HCT116 (cell line): ENCODE measurements around the gene UACA. TPM values are rescaled to one million over a fixed set of nuclear protein-coding genes. Genes with fewer than 3 reads are reported as not detected.

Experiments used
- ATAC-seq: fragments of 200-7000 bp; cut with Tn5 transposase; 2 replicates; pipeline ENCODE4 v1.9.1; 2020; ENCODE audit warnings: mild to moderate bottlenecking, moderate library complexity
- BruUV-seq: library from RNA; stranded (reverse); fragments of 400-500 nt; replicated peaks from 2 replicates; lab custom pipeline; 2021; lab: Mats Ljungman, UMichigan
- CTCF ChIA-PET: fragments of 300-600 bp; sonication (Branson Sonifier 250); formaldehyde crosslinking; loops from one replicate; lab custom pipeline; 2021; ENCODE audit warnings: antibody characterized with exemption; lab: Charles Lee
- POLR2A ChIA-PET: fragments of 300-600, 350-600 bp; sonication (Branson Sonifier 250); formaldehyde crosslinking; loops from one replicate; lab custom pipeline; 2021; ENCODE audit warnings: antibody characterized with exemption; lab: Charles Lee
- RAD21 ChIA-PET, 2 experiments: fragments of 300-600 bp; sonication (Branson Sonifier 250); formaldehyde crosslinking; loops; one replicate each; lab custom pipeline; 2023; ENCODE audit warnings: low total read pairs in 2 of 2; ENCODE audit not compliant: uncharacterized antibody in 2 of 2, unreplicated experiment in 2 of 2, low non-redundant PET in 1 of 2; lab: Charles Lee
- DNase-seq: peaks from one replicate; pipeline ENCODE4 v3.0.0-alpha.2; 2010; ENCODE audit warnings: low read depth, low spot score
- H2AFZ ChIP-seq: fragments of 200-600 bp; shearing (Covaris generic), sonication (generic); 2 replicates; pipeline ENCODE4 v1.6.1; 2017; ENCODE audit warnings: low read depth, mixed run types, mixed read lengths, antibody characterized with exemption, low read length; ENCODE audit not compliant: poor library complexity, severe bottlenecking
- H3K27ac ChIP-seq: 2 replicates; pipeline ENCODE4 v1.5.1; 2012; ENCODE audit warnings: low read depth, low read length
- H3K27me3 ChIP-seq: fragments of 200-600 bp; sonication (generic); 2 replicates; pipeline ENCODE4 v1.6.1; 2016; ENCODE audit warnings: mixed run types, low read length, mixed read lengths; ENCODE audit not compliant: insufficient read depth
- H3K36me3 ChIP-seq, 2 experiments: fragments of 200-500 bp in 1 of 2; fragments of 200-600 bp in 1 of 2; sonication (Bioruptor generic) in 1 of 2; sonication (generic) in 1 of 2; 2 replicates each; pipeline versions ENCODE4 v1.5.1 to v1.6.1; 2014 to 2016; ENCODE audit warnings: low read length in 2 of 2, inconsistent platforms in 1 of 2, mixed read lengths in 1 of 2, mixed run types in 1 of 2; ENCODE audit not compliant: insufficient read depth in 2 of 2, control insufficient read depth in 1 of 2
- H3K4me1 ChIP-seq, 2 experiments: fragments of 200-600 bp in 1 of 2; sonication (generic) in 1 of 2; 2 replicates each; pipeline versions ENCODE4 v1.5.1 to v1.6.1; 2012 to 2017; ENCODE audit warnings: low read length in 2 of 2, inconsistent platforms in 1 of 2, mild to moderate bottlenecking in 1 of 2, mixed read lengths in 1 of 2, mixed run types in 1 of 2, moderate library complexity in 1 of 2; ENCODE audit not compliant: insufficient read depth in 2 of 2, control insufficient read depth in 1 of 2
- H3K4me2 ChIP-seq: fragments of 200-600 bp; sonication (generic); 2 replicates; pipeline ENCODE4 v1.6.1; 2017; ENCODE audit warnings: mixed run types, low read length, mixed read lengths
- H3K4me3 ChIP-seq, 2 experiments: fragments of 200-600 bp in 1 of 2; sonication (generic) in 1 of 2; replicated peaks in 1 of 2; 2 replicates each; pipeline ENCODE4 v1.5.1; 2011 to 2016; ENCODE audit warnings: low read length in 2 of 2, control low read depth in 1 of 2, low read depth in 1 of 2, mild to moderate bottlenecking in 1 of 2, mixed read lengths in 1 of 2, mixed run types in 1 of 2
- H3K79me2 ChIP-seq: fragments of 200-600 bp; sonication (generic); 2 replicates; pipeline ENCODE4 v1.6.1; 2017; ENCODE audit warnings: mild to moderate bottlenecking, mixed run types, low read length, moderate library complexity, mixed read lengths; ENCODE audit not compliant: insufficient read depth
- H3K9ac ChIP-seq: fragments of 200-600 bp; sonication (generic); 2 replicates; pipeline ENCODE4 v1.6.1; 2016; ENCODE audit warnings: low read length, mixed read lengths
- H3K9me2 ChIP-seq: fragments of 200-600 bp; sonication (generic), shearing (Covaris generic); 2 replicates; pipeline ENCODE4 v1.6.1; 2017; ENCODE audit warnings: mixed run types, mild to moderate bottlenecking, moderate library complexity; ENCODE audit not compliant: insufficient read depth
- H3K9me3 ChIP-seq, 2 experiments: fragments of 200-500 bp in 1 of 2; fragments of 200-600 bp in 1 of 2; sonication (Bioruptor generic) in 1 of 2; sonication (generic) in 1 of 2; 2 replicates each; pipeline ENCODE4 v1.6.1; 2014 to 2017; ENCODE audit warnings: low read length in 2 of 2, mixed read lengths in 2 of 2, inconsistent platforms in 1 of 2, low read depth in 1 of 2, mild to moderate bottlenecking in 1 of 2, mixed run types in 1 of 2, moderate library complexity in 1 of 2; ENCODE audit not compliant: control insufficient read depth in 1 of 2, insufficient read depth in 1 of 2
- H4K20me1 ChIP-seq: fragments of 200-600 bp; sonication (generic), shearing (Covaris generic); 2 replicates; pipeline ENCODE4 v1.6.1; 2017; ENCODE audit warnings: mixed run types, mild to moderate bottlenecking, moderate library complexity; ENCODE audit not compliant: insufficient read depth
- CBX3 ChIP-seq: IDR thresholded peaks from 2 replicates; pipeline ENCODE4 v1.6.1; 2012; ENCODE audit warnings: low read depth
- CEBPB ChIP-seq: IDR thresholded peaks from 2 replicates; pipeline ENCODE4 v1.6.1; 2012; ENCODE audit warnings: low read depth
- CTCF ChIP-seq, 3 experiments: fragments of 200-600 bp in 1 of 3; sonication (generic) in 1 of 3; IDR thresholded peaks in 2 of 3; conservative IDR thresholded peaks in 1 of 3; 2 replicates each; pipeline ENCODE4 v1.5.1; 2012 to 2017; ENCODE audit warnings: low read depth in 2 of 3, low read length in 2 of 3, antibody characterized with exemption in 1 of 3, borderline replicate concordance in 1 of 3, control low read depth in 1 of 3, mild to moderate bottlenecking in 1 of 3, mixed read lengths in 1 of 3, mixed run types in 1 of 3, moderate library complexity in 1 of 3; ENCODE audit not compliant: insufficient read depth in 1 of 3
- ELF1 ChIP-seq: IDR thresholded peaks from 2 replicates; pipeline ENCODE4 v1.6.1; 2012; ENCODE audit warnings: low read depth, borderline replicate concordance
- EZH2 ChIP-seq: fragments of 200-600 bp; sonication (generic); IDR thresholded peaks from 2 replicates; pipeline ENCODE4 v1.6.1; 2017; ENCODE audit warnings: antibody characterized with exemption, mixed run types
- FOSL1 ChIP-seq: IDR thresholded peaks from 2 replicates; pipeline ENCODE4 v1.6.1; 2012; ENCODE audit warnings: low read depth
- JUND ChIP-seq: IDR thresholded peaks from 2 replicates; pipeline ENCODE4 v1.6.1; 2012
- MAX ChIP-seq: IDR thresholded peaks from 2 replicates; pipeline ENCODE4 v1.6.1; 2012
- POLR2AphosphoS5 ChIP-seq: IDR thresholded peaks from 2 replicates; pipeline ENCODE4 v1.6.1; 2011; ENCODE audit warnings: mild to moderate bottlenecking, low read depth, low read length, moderate library complexity
- RAD21 ChIP-seq: IDR thresholded peaks from 2 replicates; pipeline ENCODE4 v1.6.1; 2012; ENCODE audit warnings: low read depth, mild to moderate bottlenecking
- REST ChIP-seq: IDR thresholded peaks from 2 replicates; pipeline ENCODE4 v1.6.1; 2012; ENCODE audit warnings: low read depth
- SP1 ChIP-seq: IDR thresholded peaks from 2 replicates; pipeline ENCODE4 v1.6.1; 2012; ENCODE audit warnings: low read depth
- SRF ChIP-seq: IDR thresholded peaks from 2 replicates; pipeline ENCODE4 v1.6.1; 2012; ENCODE audit warnings: low read depth
- TCF7L2 ChIP-seq: IDR thresholded peaks from 2 replicates; pipeline ENCODE4 v1.7.0; 2011; ENCODE audit warnings: borderline replicate concordance, inconsistent platforms; ENCODE audit not compliant: insufficient read depth, insufficient read length; ENCODE audit errors: extremely low read depth
- YY1 ChIP-seq: IDR thresholded peaks from 2 replicates; pipeline ENCODE4 v1.6.1; 2011; ENCODE audit warnings: low read length, low read depth, moderate library complexity, mild to moderate bottlenecking; ENCODE audit not compliant: insufficient replicate concordance; ENCODE audit errors: extremely low read depth
- ZBTB33 ChIP-seq: IDR thresholded peaks from 2 replicates; pipeline ENCODE4 v1.6.1; 2011; ENCODE audit warnings: mild to moderate bottlenecking, low read length, moderate library complexity; ENCODE audit not compliant: insufficient replicate concordance; ENCODE audit errors: extremely low read depth
- ZFX ChIP-seq: fragments of 450-650 bp; IDR thresholded peaks from 2 replicates; pipeline ENCODE4 v1.6.1; 2017
- ZNF274 ChIP-seq: fragments of 200-500 bp; sonication (Bioruptor generic); IDR thresholded peaks from 2 replicates; pipeline ENCODE4 v1.6.1; 2014; ENCODE audit warnings: mild to moderate bottlenecking, low read depth, low read length, inconsistent platforms
- intact Hi-C: fragments of 100-400 bp; cut with micrococcal nuclease; formaldehyde crosslinking; loops from 2 replicates; pipeline ENCODE4 v1.10.0; 2022
- total RNA-seq: library from RNA; stranded (reverse); gene quantifications from one replicate; pipeline ENCODE4 v1.2.1, GENCODE V29; 2021; ENCODE audit not compliant: unreplicated experiment

UACA gene
- total RNA-seq, 1 experiment from 2014 or later: 47.4 TPM

- TF ChIP-seq ELF1 (no peak), SRF (no peak), MAX (no peak), CTCF (IDR thresholded peaks at IDR 0.05 in 2 of 3, conservative IDR thresholded peaks at IDR 0.05 in 1 of 3; ENCODE audit: borderline replicate concordance in 1 of 3, insufficient read depth in 1 of 3, low read depth in 2 of 3, low read length in 2 of 3) (no peak), SP1 (no peak), CEBPB (no peak), ZFX (no peak)
- TF ChIP-seq, all 23 proteins: peak for 0
Measured at GRCh38 chr15:70772402-70772801, 9.0 kb upstream of the UACA start (continued).

- ChIA-PET CTCF (interaction anchor here (1.0 kb wide), 1 partner anchor 41 kb away, joined by 3 read pairs; no protein-coding TSS in a partner anchor), POLR2A (no interaction called here)
- no peak for ATAC-seq
- Histone ChIP-seq H3K27me3 (no peaks in the 10 kb centered on the region), H3K9me2 (no peaks in the 10 kb centered on the region)
- no peak for DNase-seq
- no peak for TF ChIP-seq CEBPB
- no peak for TF ChIP-seq POLR2AphosphoS5
- TF ChIP-seq REST: no peak
- TF ChIP-seq ZBTB33: no peak
- TF ChIP-seq FOSL1: no peak
- TF ChIP-seq EZH2: no peak
- no peak for TF ChIP-seq ZFX
- TF ChIP-seq RAD21: no peak
- no peak for TF ChIP-seq ZNF274
- TF ChIP-seq SP1: no peak
- TF ChIP-seq CBX3: no peak
- no peak for TF ChIP-seq JUND
- TF ChIP-seq YY1: no peak
- TF ChIP-seq TCF7L2: no peak
- TF ChIP-seq, all 23 proteins: peak for 0
- Histone ChIP-seq H3K4me1 (peaks cover 0 to 12% of the 10 kb centered on the region in 2 experiments; a peak in 2 of 4 replicates), H3K79me2 (no peaks in the 10 kb centered on the region), H3K9ac (no peak overlapping the region), H3K4me3 (no peak overlapping the region), H2AFZ (no peak overlapping the region), H3K27ac (no peak overlapping the region), H3K36me3 (no peaks in the 10 kb centered on the region), H3K4me2 (no peak overlapping the region), H3K9me3 (no peaks in the 10 kb centered on the region), H4K20me1 (no peaks in the 10 kb centered on the region)
- RAD21 ChIA-PET: no interaction called here
- intact Hi-C loops: no loop called here
- BruUV-seq: no TSS peak
Measured at GRCh38 chr15:70770863-70771262, 7.5 kb upstream of the UACA start.
